HG03442 (cell line): ENCODE data around the gene RFX1.

ENCODE experiments used
- ATAC-seq: cut with Tn5 transposase; IDR thresholded peaks from one replicate; pipeline ENCODE4 v1.9.1; 2021; ENCODE audit warnings: mild to moderate bottlenecking, moderate library complexity; ENCODE audit not compliant: unreplicated experiment

RFX1 gene

DNA sequence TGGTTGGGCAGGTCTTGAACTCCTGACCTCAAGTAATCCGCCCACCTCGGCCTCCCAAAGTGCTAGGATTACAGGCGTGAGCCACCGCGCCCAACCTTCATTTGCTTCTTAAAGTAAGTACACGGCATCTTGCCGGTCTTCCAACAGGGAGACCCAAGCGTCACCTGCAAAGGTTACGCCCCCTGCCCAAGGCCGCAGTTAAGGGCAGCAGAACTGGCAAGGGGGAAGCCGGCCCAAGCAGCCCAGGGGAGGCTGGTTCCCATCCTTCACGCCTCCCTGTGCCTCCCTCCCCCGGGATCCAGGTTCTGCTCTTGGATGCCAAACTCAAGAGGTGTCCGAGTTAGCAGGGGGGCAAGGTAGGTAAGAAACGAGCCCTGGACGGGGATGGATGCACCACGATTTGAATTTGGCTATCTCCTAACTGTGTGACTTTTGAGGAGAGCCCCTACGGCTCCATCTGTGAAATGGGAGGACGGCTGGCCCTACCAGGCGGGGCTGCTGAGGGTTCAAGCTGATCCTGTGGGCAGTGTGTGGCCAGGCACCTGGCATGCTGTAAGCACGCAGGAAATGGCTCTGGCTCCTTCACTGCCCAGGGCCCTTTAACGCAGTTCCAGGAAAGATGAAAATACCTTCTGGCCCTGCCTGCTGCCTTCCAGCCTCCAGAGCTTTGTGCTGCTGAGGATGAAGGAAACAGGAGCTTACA, 9.0 kb downstream of the RFX1 start:
- ATAC-seq = no peak

DNA sequence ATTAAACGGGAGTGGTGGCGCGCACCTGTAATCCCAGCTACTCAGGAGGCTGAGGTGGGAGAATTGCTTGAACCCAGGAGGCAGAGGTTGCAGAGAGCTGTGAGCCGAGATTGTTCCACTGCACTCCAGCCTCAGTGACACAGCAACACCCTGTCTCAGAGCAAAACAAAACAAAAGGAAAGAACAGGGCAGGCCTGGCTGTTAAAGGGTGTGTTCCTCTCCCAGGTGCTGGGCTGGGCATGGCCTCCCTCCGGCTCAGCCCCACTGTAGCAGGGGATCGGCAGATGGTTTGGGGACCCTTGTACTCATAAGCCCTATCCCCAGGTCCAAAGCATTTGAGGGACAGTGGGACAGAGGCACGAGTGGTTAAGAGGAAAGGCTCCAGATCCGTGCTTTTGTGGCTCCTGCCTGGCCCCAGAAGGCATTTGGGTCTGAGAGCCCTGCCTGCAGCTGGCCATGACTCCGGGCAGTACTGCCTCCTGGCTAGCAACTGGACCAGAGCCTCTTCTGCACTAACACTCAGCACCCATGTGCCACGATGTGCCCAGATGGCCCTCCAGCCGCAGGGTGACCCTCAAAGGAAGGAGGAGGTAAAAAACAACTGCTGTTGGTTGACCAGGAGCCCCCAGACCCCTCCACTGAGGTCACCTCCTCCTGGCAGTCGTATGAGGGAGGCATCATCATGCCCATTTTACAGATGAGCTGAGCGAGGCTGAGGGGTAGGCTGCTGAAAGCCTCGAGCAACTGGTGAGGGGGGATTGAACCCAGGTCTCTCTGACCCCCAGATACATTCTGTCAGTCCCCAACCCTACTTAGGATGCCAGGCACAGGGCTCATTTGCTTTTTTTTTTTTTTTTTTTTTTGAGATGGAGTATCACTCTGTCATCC, 10.0 kb downstream of the RFX1 start:
- no peak for ATAC-seq

DNA sequence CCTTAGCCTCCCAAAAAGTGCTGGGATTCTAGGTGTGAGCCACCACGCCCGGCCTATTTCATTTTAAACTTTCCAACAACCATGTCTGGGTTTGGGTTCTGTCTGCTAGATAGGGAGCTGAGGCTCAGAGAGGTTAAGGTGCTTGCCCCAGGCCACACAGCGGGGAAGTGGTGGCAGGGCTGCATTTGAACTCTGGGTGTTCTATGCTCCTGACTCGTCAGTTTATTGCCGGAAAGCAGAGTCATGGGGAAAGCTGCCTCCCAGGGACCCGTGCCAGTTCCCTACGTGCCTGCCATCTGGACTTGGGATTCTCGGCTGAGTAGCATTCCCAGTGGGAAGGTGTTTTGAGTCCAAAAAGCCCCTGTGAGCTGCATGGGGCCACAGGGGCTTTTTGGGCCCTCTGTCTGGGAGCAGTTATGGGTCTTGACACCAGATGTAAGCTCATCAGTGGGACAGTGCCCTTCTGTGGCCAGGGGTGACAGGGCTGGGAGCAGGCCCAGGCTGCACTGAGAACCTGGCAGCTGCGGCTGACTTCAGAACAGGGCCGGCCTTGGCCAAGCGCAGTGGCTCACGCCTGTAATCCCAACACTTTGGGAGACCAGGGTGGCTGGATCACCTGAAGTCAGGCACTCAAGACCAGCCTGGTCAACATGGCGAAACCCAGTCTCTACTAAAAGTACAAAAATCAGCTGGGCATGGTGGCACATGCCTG, 10.9 kb downstream of the RFX1 start:
- no peak for ATAC-seq

DNA sequence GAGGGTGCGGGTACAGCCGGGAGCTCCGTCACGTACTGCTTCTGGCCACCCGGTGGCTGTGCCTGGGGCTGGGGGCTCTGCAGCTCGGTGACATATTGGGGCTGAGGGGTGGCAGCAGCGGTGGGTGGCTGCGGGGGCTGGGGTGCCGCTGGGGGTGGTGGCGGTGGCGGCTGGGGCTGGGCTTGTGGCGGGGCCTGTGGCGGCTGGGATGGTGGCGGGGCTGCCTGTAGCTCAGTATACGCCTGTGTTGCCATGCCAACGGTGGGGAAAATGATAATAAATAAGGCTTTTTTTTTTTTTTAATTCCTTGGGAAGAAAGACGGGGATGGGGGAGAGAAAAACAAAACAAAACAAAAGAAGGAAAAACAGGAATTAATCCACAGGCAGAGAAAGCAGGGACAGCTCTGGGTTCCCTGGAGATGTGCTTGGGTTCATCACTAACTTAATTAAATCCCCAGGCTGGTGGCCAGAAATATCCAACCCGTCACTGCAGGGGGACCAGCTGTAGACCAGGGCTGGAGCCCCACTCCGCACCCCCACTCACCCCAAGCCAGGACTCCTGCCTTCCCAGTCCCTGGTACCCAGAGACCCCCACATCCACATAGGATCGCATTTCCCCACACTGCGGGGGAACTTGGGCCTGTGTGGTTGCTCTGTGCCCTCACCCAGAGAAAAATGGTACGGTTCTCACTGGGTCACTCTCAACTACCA, 12.4 kb downstream of the RFX1 start:
- no peak for ATAC-seq

DNA sequence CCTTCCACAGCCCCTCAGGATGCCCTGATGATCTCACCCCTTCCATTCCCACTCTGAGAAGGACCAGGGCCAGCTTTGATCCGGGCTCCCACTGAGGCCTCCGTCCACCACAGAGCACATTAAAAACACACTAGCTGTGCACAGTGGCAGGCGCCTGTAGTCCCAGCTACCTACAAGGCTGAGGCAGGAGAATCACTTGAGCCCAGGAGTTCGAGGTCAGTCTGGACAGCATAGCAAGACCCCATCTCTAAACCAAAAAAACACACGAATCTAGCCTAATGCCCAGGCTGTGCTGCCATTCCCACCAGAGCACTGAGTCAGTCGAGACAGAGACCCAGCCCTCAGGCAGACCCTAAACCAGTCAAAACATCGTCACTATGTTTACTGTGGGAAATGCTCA, 14.1 kb downstream of the RFX1 start:
- no peak for ATAC-seq

DNA sequence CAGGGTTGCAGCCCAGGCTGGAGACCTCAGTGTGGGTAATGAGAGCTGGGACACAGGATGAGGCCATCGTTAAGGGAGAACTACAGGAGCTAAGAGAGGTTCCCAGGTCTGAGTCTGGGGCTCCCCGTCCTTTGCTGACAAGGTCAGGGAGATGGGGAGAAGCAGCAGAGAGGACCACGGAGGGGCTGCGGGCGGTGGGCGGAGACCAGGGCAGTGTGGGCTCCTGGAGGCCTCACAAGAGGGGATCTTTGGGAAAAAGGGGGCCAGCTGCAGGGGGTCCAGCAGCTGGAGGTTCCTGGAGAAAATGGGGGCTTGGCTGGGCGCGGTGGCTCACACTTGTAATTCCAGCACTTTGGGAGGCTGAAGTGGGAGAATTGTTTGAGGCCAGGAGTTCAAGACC, 16.0 kb downstream of the RFX1 start:
- ATAC-seq = no peak

DNA sequence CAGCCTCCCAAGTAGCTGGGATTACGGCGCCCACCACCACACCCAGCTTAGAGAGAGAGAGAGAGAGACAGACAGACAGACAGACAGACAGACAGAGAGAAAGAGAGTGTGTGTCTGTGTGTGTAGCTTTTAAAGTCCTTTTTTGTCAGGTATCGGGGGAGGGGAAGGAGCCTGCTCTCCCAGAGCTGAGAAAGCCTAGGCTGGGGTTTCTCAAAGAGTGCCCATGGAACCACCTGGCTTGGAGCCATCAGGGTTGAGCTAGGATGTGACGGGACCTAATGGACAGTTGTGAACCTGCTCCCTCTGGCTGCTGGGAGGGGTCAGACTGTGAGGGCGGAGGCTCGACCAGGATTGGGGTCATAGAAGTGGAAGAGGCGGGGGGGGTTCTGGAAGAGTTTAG, 16.6 kb downstream of the RFX1 start:
- ATAC-seq = no peak

DNA sequence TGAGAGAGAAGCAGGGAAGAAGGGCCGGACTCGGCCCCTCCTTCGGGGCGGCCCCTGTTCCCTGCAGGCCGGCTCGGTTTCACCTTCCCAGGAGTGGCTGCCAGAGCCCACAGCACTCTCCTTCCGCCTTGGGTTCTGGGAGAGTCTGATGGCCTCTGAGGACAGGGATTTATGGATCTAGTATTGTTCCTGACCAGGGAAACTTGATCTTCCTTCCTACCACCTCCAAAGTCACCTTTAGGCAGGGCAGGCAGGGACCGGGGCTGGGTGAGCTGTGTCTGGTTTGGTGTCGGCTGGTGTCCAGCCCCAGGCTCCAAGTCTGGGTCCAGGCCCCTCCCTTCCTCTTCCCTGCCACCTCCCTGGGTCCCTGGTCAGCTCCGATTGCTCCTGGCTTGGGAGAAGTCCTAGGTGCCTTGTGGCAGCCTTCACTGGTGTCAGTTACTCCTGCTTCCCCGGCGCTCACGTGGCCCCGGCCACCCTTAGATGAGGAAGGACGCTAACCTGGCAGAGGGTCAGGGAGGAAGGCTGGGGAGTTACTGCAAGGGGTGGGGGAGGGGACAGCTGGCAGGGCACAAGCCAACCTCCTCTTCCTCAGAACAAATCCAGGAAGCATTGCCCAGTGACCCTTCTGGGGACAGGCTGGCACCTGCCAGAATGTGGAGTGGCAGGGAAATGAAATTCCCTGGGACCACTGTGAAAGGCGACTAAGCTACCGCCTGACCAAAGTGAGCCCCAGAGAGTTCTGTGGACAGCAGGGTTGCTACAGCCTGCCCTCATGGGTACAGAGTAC, 18.8 kb downstream of the RFX1 start:
- no peak for ATAC-seq

DNA sequence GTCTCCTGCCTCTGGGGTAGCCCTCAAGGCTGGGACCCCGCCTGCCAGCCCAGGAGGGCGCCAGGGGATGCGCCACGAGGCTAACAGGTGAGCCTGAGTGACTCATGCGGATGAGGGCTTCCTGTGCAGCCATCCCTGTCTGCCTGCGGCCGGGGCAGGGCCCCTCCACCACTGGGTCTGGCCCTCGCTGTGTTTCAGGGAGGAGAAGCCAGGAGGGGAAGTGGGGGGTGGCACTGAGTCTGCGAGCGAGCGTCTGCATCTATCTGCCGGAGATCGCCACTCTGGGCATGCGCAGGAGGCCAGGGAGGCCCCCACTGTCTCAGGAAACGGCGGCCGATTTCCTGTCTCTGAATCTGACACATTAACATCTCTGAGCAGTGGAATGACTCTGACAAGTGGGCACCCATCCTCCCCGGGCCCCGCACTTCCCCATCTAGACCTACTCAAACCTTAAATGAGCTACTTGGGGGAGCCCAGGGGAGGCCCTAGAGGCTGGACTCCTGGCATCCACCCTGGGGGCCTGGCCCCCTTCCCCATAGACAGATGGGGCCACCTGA, 19.7 kb downstream of the RFX1 start:
- peak; percentile 73 for ATAC-seq

DNA sequence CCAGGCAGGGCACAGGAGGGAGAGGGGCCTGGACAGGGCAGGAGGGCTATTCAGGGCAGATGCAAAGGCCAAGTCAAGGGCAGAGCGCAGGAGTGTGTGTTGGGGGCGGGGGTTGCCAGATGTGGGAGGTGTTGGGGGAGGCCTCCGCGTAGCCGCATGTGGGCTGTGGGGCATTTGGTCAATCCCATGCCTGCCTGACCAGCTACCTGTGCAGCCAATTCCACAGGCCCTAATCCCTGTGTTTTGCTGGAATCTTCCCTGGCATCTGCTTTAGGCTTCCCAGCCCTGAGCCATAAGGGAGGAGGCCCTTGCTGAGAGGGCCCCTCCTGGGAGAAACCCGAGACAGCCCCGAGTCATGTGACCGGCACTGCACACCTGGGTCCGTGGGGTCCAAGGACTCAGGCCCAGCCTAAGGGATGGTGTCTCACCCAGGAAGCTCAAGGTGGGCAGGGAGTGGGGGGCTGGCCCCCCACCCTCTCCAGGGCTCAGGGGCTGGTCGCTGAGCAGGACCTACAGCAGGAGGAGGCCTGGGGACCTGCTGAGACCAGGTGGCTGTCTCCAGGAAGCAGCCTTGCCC, 20.3 kb downstream of the RFX1 start:
- peak; percentile 14 for ATAC-seq

DNA sequence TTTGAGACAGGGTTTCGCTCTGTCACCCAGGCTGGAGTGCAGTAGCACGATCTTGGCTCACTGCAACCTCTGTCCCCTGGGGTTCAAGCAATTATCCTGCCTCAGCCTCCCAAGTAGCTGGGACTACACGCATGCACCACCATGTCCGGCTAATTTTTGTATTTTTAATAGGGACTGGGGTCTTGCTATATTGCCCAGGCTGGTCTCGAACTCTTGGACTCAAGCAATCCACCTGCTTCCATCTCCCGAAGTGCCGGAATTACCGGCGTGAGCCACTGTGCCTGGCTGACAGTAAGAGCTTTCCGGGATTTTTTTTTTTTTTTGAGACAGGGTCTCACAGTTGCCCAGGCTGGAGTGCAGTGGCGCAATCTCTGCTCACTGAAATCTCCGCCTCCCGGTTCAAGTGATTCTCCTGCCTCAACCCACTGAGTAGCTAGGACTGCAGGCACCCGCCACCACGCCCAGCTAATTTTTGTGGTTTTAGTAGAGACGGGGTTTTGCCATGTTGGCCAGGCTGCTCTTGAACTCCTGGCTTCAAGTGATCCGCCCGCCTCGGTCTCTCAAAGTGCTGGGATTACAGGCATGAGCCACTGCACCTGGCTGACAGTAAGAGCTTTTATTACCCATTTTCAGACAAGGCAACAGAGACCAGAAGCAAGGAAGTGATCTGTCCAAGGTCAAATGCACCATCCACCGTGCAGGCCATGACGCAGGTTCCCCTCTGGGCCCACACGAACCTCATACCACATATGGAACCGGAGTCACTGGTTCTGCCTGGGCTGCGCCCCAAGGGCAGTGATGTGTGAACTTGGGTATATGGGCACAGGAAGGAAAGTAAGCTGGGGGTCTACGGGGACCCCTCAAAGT, 21.0 kb downstream of the RFX1 start:
- no peak for ATAC-seq

DNA sequence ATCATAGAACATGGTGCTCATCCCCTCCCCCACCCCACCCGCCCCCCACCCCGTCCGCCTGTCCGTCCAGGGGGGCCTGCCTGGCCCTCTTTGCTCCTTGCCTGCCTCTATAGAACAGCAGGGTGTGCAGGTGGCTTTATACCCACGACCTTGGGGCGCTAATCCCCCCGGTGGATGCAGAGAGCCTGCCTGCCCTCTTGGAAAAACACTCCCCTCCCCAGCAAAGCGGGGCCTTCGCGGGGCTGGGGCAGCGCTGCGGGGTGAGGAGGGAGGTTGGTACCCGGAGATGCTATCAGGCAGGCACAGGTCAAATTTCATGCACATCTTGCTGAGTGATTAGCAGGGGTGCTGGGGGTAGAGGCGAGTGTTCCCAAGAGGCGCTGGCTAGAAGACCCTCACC, 21.9 kb downstream of the RFX1 start:
- no peak for ATAC-seq

DNA sequence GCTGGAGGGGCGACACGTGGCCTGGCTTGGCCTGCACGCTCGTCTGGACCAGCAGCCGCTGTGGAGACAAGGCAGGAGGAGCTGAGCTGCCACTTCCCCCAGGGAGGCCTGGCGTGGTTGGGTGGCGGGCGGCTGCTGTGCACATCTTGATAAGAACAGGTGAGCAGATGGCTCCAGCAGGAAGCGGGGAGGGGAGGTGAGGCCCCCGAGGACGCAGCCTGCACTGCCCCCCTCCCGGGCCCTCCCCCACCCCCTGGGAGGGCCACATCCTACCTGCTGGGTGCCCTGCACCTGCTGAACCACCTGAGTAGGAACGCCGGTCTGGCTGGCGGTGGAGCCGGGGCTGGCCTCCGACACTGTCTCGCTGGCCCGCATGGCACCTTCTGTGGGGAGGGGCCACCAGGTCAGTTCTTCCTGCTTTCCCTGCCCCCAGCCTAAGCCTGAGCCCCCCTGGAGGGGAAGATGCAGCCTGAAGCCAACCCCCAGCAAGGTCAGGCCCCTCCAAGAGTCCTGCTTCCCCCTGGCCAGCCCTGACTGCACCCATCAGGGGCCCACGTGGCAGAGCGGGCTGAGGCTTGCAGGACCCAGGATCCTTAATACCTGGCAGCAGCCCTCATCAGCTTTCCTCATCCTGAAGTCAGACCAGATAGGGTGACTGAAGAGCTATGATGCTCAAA, 22.8 kb downstream of the RFX1 start:
- ATAC-seq = no peak

DNA sequence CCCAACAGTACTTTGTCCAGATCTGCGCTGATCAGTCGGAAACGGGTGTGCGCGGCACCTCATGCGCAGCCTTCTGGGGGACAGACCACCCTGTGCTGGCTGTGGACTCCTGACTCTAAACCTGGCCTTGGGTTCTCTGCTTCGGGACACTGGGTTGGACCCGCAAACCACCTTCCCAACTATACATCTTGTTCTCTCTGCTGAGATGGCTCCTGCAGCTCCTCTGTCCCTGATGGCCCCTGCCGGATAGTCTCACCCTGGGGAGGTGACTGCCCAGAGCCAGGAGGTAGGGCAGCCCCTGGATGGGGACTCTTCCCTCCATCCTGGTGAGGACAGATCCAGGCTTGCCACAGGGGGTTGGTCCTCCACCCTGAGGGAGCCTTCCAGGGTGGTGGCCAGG, 23.3 kb downstream of the RFX1 start:
- no peak for ATAC-seq

DNA sequence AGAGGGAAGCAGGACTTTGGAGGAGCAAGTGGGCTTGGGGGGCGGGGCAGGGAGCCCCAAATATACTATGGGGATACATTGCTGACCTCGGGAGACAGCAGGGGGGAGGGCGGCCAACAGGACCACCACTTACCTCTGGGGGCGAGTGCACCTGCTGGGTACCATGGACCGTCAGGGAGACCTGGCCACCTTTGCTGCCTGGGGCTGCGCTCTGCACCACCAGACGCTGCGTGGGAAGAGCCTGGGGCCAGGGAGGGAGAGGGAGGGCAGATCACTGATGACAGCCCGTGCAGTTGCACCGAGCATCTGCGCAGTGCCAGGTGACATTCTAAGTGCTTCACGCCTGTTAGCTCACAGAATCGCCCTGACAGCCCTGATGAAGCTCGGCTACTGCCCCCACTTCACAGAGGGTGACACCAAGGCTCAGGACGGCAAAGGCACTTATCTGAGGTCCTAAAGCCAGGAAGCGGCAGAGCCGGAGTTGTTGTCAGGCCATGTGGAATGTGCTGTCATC, 24.1 kb downstream of the RFX1 start:
- no peak for ATAC-seq

DNA sequence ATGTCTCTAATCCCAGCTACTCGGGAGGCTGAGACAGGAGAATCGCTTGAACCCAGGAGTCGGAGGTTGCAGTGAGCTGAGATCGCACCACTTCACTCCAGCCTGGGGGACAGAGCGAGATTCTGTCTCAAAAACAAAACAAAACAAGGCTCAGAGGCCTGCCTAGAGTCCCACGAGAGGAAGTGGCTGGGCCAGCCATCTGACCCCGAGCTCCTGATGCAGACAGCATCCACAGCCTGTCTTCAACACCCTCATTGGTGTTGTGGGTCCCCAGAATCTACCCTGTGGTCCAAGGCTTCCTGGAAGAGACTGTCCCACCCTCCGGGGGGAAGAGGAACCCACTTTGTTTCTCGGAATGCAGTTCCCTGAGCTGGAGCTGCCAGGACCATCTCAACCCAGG, 24.7 kb downstream of the RFX1 start:
- ATAC-seq = no peak

DNA sequence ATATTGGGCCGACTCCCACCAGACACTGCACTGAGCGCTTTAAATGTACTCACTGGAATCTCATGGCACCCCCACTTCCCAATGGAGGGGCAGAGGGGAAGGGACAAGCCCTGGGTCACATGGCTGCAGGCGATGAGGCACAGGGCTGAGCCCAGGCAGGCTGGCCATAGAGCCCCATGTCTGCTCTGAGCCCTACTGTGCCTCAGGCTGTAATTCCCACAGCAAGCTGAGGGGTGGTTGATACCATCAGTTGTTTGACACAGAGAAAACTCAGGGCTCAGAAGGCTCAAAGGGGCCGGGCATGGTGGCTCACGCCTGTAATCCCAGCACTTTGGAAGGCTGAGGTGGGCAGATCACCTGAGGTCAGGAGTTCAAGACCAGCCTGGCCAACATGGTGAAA, 25.1 kb downstream of the RFX1 start:
- no peak for ATAC-seq

DNA sequence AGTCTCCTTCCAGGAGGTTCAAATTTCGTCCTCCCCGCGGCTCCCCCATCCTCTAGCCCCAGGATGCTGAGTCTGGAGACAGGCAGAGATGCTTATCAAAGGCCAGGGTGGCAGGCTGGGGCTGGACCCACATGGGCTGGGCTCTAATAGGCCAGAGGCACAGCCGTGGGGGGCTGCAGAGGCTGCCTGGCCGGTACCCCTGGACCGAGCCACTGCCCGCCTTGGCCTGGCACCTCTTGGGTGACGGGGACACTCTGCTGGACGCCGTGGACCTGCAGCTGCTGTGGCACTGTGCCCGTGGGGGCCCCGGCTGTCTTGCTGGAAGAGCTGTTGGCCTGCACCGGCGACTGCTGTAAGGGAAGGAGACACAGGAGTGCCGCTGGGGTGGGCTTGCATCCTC, 25.8 kb downstream of the RFX1 start:
- no peak for ATAC-seq
